ENCODE data around the gene TMUB1.

Gene TMUB1

GRCh38 chr7:151083071-151083823 is at the start of gene TMUB1:
Gene TMUB1, minus strand, starts transcription at chr7:151083493. Its CDS starts 930 bp downstream, at chr7:151082563.
- DNase-seq, result peak; percentile 83

GRCh38 chr7:151132461-151133205 is 49.3 kb upstream of the TMUB1 start:
- DNase-seq, result no peak

- no peak for DNase-seq
These were observed 48.5 kb upstream of the TMUB1 start for GRCh38 chr7:151131592-151132293.

GRCh38 chr7:151131224-151131591 is 47.9 kb upstream of the TMUB1 start:
- DNase-seq, result no peak

GRCh38 chr7:151130741-151131157 is 47.5 kb upstream of the TMUB1 start:
- no peak for DNase-seq

- DNase-seq, result no peak
These were observed 46.8 kb upstream of the TMUB1 start for GRCh38 chr7:151129960-151130591.

- DNase-seq, result no peak
These were observed 46.0 kb upstream of the TMUB1 start for GRCh38 chr7:151129117-151129959.

- no peak for DNase-seq
These were observed 45.4 kb upstream of the TMUB1 start for GRCh38 chr7:151128716-151129115.

- DNase-seq, result no peak
These were observed 44.9 kb upstream of the TMUB1 start for GRCh38 chr7:151128144-151128543.

- DNase-seq, result no peak
These were observed 43.3 kb upstream of the TMUB1 start for GRCh38 chr7:151126491-151127137.

- no peak for DNase-seq
These were observed 42.7 kb upstream of the TMUB1 start for GRCh38 chr7:151125846-151126481.

- DNase-seq, result no peak
These were observed 42.2 kb upstream of the TMUB1 start for GRCh38 chr7:151125470-151125845.

- DNase-seq, result no peak
These were observed 41.7 kb upstream of the TMUB1 start for GRCh38 chr7:151124899-151125399.

GRCh38 chr7:151124481-151124880 is 41.2 kb upstream of the TMUB1 start:
- DNase-seq, result no peak

- DNase-seq, result peak; percentile 82
These were observed 40.6 kb upstream of the TMUB1 start for GRCh38 chr7:151123822-151124464.

GRCh38 chr7:151123158-151123821 is 40.0 kb upstream of the TMUB1 start:
- no peak for DNase-seq

GRCh38 chr7:151122796-151123157 is 39.5 kb upstream of the TMUB1 start:
- no peak for DNase-seq

- no peak for DNase-seq
These were observed 39.0 kb upstream of the TMUB1 start for GRCh38 chr7:151122276-151122675.

GRCh38 chr7:151121380-151122170 is 38.3 kb upstream of the TMUB1 start:
- DNase-seq, result no peak
